ENCODE measurements around the gene USP13. TPM values are rescaled to one million over a fixed set of nuclear protein-coding genes. Genes with fewer than 3 reads are reported as not detected.

The USP13 gene
- total RNA-seq, 6 experiments from 2014 or later = 6.0 to 11.1 (median 6.9) TPM

- Histone ChIP-seq H3K27ac (no peak overlapping the region), H3K36me3 (no peaks in the 10 kb centered on the region), H3K4me1 (no peaks in the 10 kb centered on the region), H3K9me3 (no peaks in the 10 kb centered on the region), H3K4me3 (no peak overlapping the region), H3K27me3 (no peaks in the 10 kb centered on the region)
- intact Hi-C loops (cut with DNase I) = no loop called here
- ATAC-seq (no peak), DNase-seq (no peak)
- TF ChIP-seq CTCF (IDR thresholded peaks at IDR 0.05) (no peak), POLR2A (IDR thresholded peaks at IDR 0.05) (no peak)
Observed at GRCh38 chr3:179801263-179801662, 148.4 kb downstream of the USP13 start.

DNA sequence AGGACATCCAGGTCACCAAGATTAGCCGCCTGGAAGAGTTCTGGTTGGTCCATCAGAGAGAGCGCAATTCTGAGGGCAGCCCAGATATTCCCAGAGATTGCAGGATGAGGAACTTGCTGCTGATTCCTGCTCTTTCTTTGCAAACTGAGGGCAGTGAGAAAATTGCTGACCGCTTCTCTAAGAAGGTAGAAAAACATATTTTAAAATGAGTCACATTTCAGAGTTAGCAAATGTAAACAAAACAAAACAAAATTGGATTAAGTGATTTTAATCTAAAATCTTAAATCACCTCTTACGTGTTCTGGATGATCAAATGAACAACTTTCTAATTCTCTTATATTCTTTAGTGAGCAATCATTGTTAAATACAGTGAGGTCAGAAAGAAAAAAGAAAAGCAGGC is 149.0 kb downstream of the USP13 start:
- no peak for DNase-seq
- H3K36me3 ChIP-seq = no peaks in the 10 kb centered on the region
- no peak overlapping the region for H3K4me3 ChIP-seq
- intact Hi-C loops (cut with DNase I) = no loop called here
- WGBS (ENCODE audit: insufficient coverage, low coverage, low lambda C conversion rate, missing lambda C conversion rate) = 87% methylated on average over 4 of the region's 4 CpGs
- no peaks in the 10 kb centered on the region for H3K27me3 ChIP-seq
- no peaks in the 10 kb centered on the region for H3K4me1 ChIP-seq
- no peak overlapping the region for H3K27ac ChIP-seq
- no peak for TF ChIP-seq POLR2A (IDR thresholded peaks at IDR 0.05)
- TF ChIP-seq CTCF (IDR thresholded peaks at IDR 0.05) = no peak
- ATAC-seq = no peak
- no peaks in the 10 kb centered on the region for H3K9me3 ChIP-seq

DNA sequence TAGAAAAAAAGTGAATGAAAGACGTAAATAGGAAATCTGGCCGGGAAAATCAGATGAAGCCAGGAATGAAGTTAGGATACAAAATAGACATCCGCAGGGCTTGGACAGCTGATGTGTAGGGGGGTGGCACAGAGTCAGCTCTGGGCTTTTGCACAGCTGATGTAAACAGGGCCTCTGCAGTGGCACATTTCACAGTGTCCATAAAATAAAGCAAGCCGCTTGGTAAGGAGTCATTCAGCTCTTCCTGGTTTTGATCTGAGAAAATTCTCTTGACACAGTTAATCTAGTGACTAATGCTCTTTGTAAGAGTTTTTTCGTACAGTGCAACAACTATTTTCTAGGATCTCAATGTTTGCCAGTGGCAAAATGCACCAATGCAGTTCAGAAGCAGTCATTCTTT is 153.3 kb downstream of the USP13 start:
- Histone ChIP-seq H3K9me3 (no peaks in the 10 kb centered on the region), H3K27me3 (no peaks in the 10 kb centered on the region), H3K27ac (no peak overlapping the region), H3K4me3 (no peak overlapping the region), H3K36me3 (no peaks in the 10 kb centered on the region), H3K4me1 (no peaks in the 10 kb centered on the region)
- WGBS (ENCODE audit: insufficient coverage, low coverage, low lambda C conversion rate, missing lambda C conversion rate) = 76% methylated on average over 5 of the region's 5 CpGs
- TF ChIP-seq POLR2A (IDR thresholded peaks at IDR 0.05) (no peak), CTCF (IDR thresholded peaks at IDR 0.05) (no peak)
- intact Hi-C loops (cut with DNase I) = no loop called here
- DNase-seq (no peak), ATAC-seq (no peak)

DNA sequence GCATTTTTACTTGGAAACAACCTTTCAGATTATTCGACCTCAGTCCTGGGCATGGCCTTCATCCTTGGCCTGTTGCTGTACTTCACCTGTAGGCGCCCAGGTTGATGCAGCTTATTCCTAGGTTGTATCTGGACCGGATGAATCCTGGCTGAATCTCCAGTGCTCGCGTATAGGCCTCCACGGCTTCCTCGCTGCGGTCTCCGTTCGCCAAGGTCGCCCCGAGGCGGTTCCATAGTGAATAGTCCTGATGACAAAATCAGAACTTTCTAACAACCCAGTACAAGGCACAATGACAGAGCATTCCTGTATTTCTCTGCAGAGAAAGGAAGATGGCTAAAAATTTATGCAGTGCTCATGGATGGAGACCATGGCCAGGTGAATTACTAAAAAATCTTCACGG is 154.7 kb downstream of the USP13 start:
- WGBS (ENCODE audit: insufficient coverage, low coverage, low lambda C conversion rate, missing lambda C conversion rate) = 71% methylated on average over 6 of the region's 14 CpGs
- H3K4me1 ChIP-seq = no peaks in the 10 kb centered on the region
- H3K9me3 ChIP-seq = no peaks in the 10 kb centered on the region
- H3K27me3 ChIP-seq = no peaks in the 10 kb centered on the region
- H3K27ac ChIP-seq = no peak overlapping the region
- intact Hi-C loops (cut with DNase I) = no loop called here
- H3K4me3 ChIP-seq = no peak overlapping the region
- no peak for DNase-seq
- no peak for ATAC-seq
- TF ChIP-seq CTCF (IDR thresholded peaks at IDR 0.05) (no peak), POLR2A (IDR thresholded peaks at IDR 0.05) (no peak)
- no peaks in the 10 kb centered on the region for H3K36me3 ChIP-seq

- Histone ChIP-seq H3K27ac (no peak overlapping the region), H3K9me3 (no peaks in the 10 kb centered on the region), H3K4me1 (no peaks in the 10 kb centered on the region), H3K27me3 (no peaks in the 10 kb centered on the region), H3K36me3 (no peaks in the 10 kb centered on the region), H3K4me3 (no peak overlapping the region)
- no peak for DNase-seq
- intact Hi-C loops (cut with DNase I) = no loop called here
- no peak for ATAC-seq
- TF ChIP-seq POLR2A (IDR thresholded peaks at IDR 0.05) (no peak), CTCF (IDR thresholded peaks at IDR 0.05) (no peak)
Observed at GRCh38 chr3:179809639-179810038, 156.8 kb downstream of the USP13 start.

All from right lobe of liver (tissue), 6 donors.